ENCODE results near the gene STIL.
"Not testable (repeated sequence)": the region's sequence is repeated elsewhere in the genome, so short reads cannot be mapped to it uniquely, and the experiment has no call there.

- TF ChIP-seq POLR2A (IDR thresholded peaks at IDR 0.05; ENCODE audit: low read length); GATA1 (IDR thresholded peaks at IDR 0.05; ENCODE audit: low read depth, low read length): not testable (repeated sequence)
Observed at GRCh38 chr1:47319968-47320367, 6.0 kb upstream of the STIL start.

Data from erythroblast (primary cell).